Calu3 (cell line): ENCODE measurements around the gene POR. TPM values are rescaled to one million over a fixed set of nuclear protein-coding genes. Genes with fewer than 3 reads are reported as not detected.
A peak's percentile ranks its signal among the peaks of the same experiment; 100 is the strongest.

Source experiments
- BruUV-seq: library from RNA; stranded (reverse); fragments of 400-500 nt; replicated peaks from 2 replicates; lab custom pipeline; 2021; lab: Mats Ljungman, UMichigan
- CTCF ChIA-PET: fragments of 300-600 bp; sonication (Branson Sonifier 250); formaldehyde crosslinking; loops from one replicate; lab custom pipeline; 2022; ENCODE audit warnings: antibody characterized with exemption; lab: Charles Lee
- DNase-seq: peaks from one replicate; pipeline ENCODE4 v3.0.0; 2022
- H3K27ac Mint-ChIP-seq: one replicate; pipeline ENCODE4 v1.8.0; 2022; ENCODE audit warnings: mixed read lengths; ENCODE audit not compliant: unreplicated experiment
- H3K27me3 Mint-ChIP-seq: one replicate; pipeline ENCODE4 v1.8.0; 2022; ENCODE audit warnings: mixed read lengths; ENCODE audit not compliant: unreplicated experiment
- H3K36me3 Mint-ChIP-seq: one replicate; pipeline ENCODE4 v1.8.0; 2022; ENCODE audit warnings: mild to moderate bottlenecking, moderate library complexity, mixed read lengths; ENCODE audit not compliant: insufficient read depth, unreplicated experiment
- H3K4me1 Mint-ChIP-seq: one replicate; pipeline ENCODE4 v1.8.0; 2022; ENCODE audit warnings: mild to moderate bottlenecking, low read depth, mixed read lengths; ENCODE audit not compliant: unreplicated experiment
- H3K4me3 Mint-ChIP-seq: one replicate; pipeline ENCODE4 v1.8.0; 2022; ENCODE audit warnings: mild to moderate bottlenecking, low read depth, moderate library complexity, mixed read lengths; ENCODE audit not compliant: unreplicated experiment
- H3K9me3 Mint-ChIP-seq: one replicate; pipeline ENCODE4 v1.8.0; 2022; ENCODE audit warnings: low read depth, mixed read lengths; ENCODE audit not compliant: unreplicated experiment
- intact Hi-C: fragments of 100-400 bp; cut with micrococcal nuclease; formaldehyde crosslinking; loops from one replicate; pipeline ENCODE4 v1.10.0; 2022; ENCODE audit not compliant: unreplicated experiment
- total RNA-seq: library from RNA; stranded (reverse); gene quantifications from 2 replicates; pipeline ENCODE4 v1.2.3, GENCODE V29; 2022
- TF ChIP-seq, protein P1 (sequence below): fragments of 200-600 bp; IDR thresholded peaks from one replicate; pipeline ENCODE4 v1.8.0; 2022; ENCODE audit warnings: antibody characterized with exemption; ENCODE audit not compliant: unreplicated experiment

Gene POR
- total RNA-seq, 1 experiment from 2014 or later: 65.8 TPM

DNA sequence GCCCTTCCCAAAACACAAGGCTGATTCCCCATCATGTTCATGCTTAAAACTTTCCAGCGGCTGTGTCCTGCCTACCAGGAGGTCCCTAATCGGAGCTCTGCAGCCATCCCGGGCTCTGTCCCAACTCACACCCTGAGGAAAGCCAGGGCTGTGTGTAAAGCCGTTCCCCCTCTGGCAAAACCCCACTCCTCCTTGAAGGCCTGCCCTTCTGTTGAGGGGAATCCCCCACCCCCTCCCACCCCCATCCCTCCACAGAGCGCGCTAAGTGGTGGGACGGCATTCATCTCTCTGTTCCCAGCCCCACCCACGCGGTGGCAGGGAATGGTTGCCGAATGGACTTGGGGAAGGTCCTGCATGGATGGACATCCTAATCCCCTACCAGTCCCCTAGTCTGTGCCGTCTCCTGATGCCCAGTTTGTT lies 80.1 kb downstream of the POR start:
- no TSS peak for BruUV-seq
- TF ChIP-seq, protein P1, sequence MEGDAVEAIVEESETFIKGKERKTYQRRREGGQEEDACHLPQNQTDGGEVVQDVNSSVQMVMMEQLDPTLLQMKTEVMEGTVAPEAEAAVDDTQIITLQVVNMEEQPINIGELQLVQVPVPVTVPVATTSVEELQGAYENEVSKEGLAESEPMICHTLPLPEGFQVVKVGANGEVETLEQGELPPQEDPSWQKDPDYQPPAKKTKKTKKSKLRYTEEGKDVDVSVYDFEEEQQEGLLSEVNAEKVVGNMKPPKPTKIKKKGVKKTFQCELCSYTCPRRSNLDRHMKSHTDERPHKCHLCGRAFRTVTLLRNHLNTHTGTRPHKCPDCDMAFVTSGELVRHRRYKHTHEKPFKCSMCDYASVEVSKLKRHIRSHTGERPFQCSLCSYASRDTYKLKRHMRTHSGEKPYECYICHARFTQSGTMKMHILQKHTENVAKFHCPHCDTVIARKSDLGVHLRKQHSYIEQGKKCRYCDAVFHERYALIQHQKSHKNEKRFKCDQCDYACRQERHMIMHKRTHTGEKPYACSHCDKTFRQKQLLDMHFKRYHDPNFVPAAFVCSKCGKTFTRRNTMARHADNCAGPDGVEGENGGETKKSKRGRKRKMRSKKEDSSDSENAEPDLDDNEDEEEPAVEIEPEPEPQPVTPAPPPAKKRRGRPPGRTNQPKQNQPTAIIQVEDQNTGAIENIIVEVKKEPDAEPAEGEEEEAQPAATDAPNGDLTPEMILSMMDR: no peak
- CTCF ChIA-PET: no interaction called here
- H3K27ac Mint-ChIP-seq: no peak overlapping the region
- DNase-seq: no peak
- H3K4me1 Mint-ChIP-seq: no peaks in the 10 kb centered on the region
- H3K36me3 Mint-ChIP-seq: peaks cover 54% of the 10 kb centered on the region
- no peaks in the 10 kb centered on the region for H3K9me3 Mint-ChIP-seq
- H3K27me3 Mint-ChIP-seq: no peaks in the 10 kb centered on the region
- intact Hi-C loops: no loop called here
- peak overlapping the region; percentile 74 for H3K4me3 Mint-ChIP-seq

- no peak overlapping the region for H3K27ac Mint-ChIP-seq
- H3K36me3 Mint-ChIP-seq: peaks cover 46% of the 10 kb centered on the region
- H3K27me3 Mint-ChIP-seq: no peaks in the 10 kb centered on the region
- H3K4me1 Mint-ChIP-seq: no peaks in the 10 kb centered on the region
- intact Hi-C loops: no loop called here
- no peak overlapping the region for H3K4me3 Mint-ChIP-seq
- BruUV-seq: no TSS peak
- DNase-seq: no peak
- TF ChIP-seq, protein P1: no peak
- CTCF ChIA-PET: no interaction called here
- H3K9me3 Mint-ChIP-seq: no peaks in the 10 kb centered on the region
Observed at GRCh38 chr7:75995996-75996395, 81.0 kb downstream of the POR start.

GRCh38 chr7:75996476-75996875 lies 81.5 kb downstream of the POR start:
- intact Hi-C loops: no loop called here

DNA sequence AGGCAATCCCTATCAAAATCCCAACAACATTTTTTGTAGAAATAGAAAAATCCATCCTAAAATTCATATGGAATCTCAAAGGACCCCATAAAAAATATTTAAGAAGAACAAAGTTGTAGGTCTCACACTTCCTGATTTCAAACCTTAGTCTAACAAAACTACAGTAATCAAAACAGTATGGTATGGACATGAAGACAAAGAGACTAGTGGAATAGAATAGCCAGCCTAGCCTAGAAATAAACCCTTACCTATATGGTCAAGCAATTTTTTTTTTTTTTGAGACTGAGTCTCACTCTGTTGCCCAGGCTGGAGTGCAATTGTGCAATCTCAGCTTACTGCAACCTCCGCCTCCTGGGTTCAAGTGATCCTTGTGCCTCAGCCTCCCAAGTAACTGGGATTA lies 83.1 kb downstream of the POR start:
- peaks cover 49% of the 10 kb centered on the region for H3K36me3 Mint-ChIP-seq

More at GRCh38 chr7:75996476-75996875, 81.5 kb downstream of the POR start:
- no peaks in the 10 kb centered on the region for H3K27me3 Mint-ChIP-seq
- TF ChIP-seq, protein P1: no peak
- no peak for DNase-seq
- CTCF ChIA-PET: no interaction called here
- H3K9me3 Mint-ChIP-seq: no peaks in the 10 kb centered on the region
- H3K27ac Mint-ChIP-seq: no peak overlapping the region
- no TSS peak for BruUV-seq
- no peaks in the 10 kb centered on the region for H3K4me1 Mint-ChIP-seq
- no peak overlapping the region for H3K4me3 Mint-ChIP-seq
- peaks cover 47% of the 10 kb centered on the region for H3K36me3 Mint-ChIP-seq

More for the DNA sequence above, 83.1 kb downstream of the POR start:
- no TSS peak for BruUV-seq
- H3K27me3 Mint-ChIP-seq: no peaks in the 10 kb centered on the region
- CTCF ChIA-PET: no interaction called here
- TF ChIP-seq, protein P1: no peak
- intact Hi-C loops: no loop called here
- no peak overlapping the region for H3K27ac Mint-ChIP-seq
- no peak for DNase-seq
- no peaks in the 10 kb centered on the region for H3K4me1 Mint-ChIP-seq
- no peaks in the 10 kb centered on the region for H3K9me3 Mint-ChIP-seq
- H3K4me3 Mint-ChIP-seq: no peak overlapping the region
